ENCODE measurements around the gene ZBTB42. TPM values are rescaled to one million over a fixed set of nuclear protein-coding genes. Genes with fewer than 3 reads are reported as not detected.

ZBTB42 gene
- total and polyA plus RNA-seq, 2 of the 4 experiments (the other 2 are of a cell fraction): 1.3 to 2.3 TPM

GRCh38 chr14:104784218-104784568 is 16.7 kb upstream of the ZBTB42 start:
- Histone ChIP-seq H3K56ac (ENCODE audit: extremely low read depth, insufficient read depth, low read length) (no peak overlapping the region), H3K9me3 (ENCODE audit: control insufficient read depth, insufficient read depth, low read length) (no peaks in the 10 kb centered on the region), H2BK20ac (ENCODE audit: low read depth, low read length) (no peak overlapping the region), H3K4ac (ENCODE audit: low read depth, low read length) (no peak overlapping the region), H2AK9ac (replicated peaks; ENCODE audit: low read depth, low read length, poor library complexity) (peak overlapping the region; percentile 5), H2AK5ac (ENCODE audit: low read depth, low read length) (no peak overlapping the region), H3K4me2 (ENCODE audit: low read depth, low read length) (no peak overlapping the region), H3K4me3 (ENCODE audit: insufficient read depth, low read depth, low read length) (no peak overlapping the region), H4K5ac (ENCODE audit: low read depth, low read length) (no peak overlapping the region), H4K8ac (ENCODE audit: low read depth in 2 of 2, low read length in 2 of 2) (no peak overlapping the region), H3K36me3 (ENCODE audit: control insufficient read depth, insufficient read depth, low read length) (peaks cover 33% of the 10 kb centered on the region), H2BK5ac (ENCODE audit: low read depth, low read length, poor library complexity, severe bottlenecking) (no peak overlapping the region), H2BK120ac (ENCODE audit: low read depth, low read length) (no peak overlapping the region), H3K9me1 (ENCODE audit: insufficient read depth, low read length) (no peaks in the 10 kb centered on the region), H3K18ac (ENCODE audit: low read depth, low read length) (no peak overlapping the region), H3K27me3 (ENCODE audit: control insufficient read depth, insufficient read depth, low read length) (no peaks in the 10 kb centered on the region), H3K4me1 (ENCODE audit: control insufficient read depth, insufficient read depth, low read length) (no peaks in the 10 kb centered on the region), H3K79me1 (ENCODE audit: low read depth in 1 of 2, low read length in 2 of 2) (peaks cover 5 to 37% of the 10 kb centered on the region in 2 experiments; a peak in 3 of 4 replicates), H3K23ac (ENCODE audit: low read depth, low read length) (no peak overlapping the region), H4K91ac (ENCODE audit: insufficient read depth, low read depth, low read length) (no peak overlapping the region), H2BK15ac (ENCODE audit: low read depth, low read length) (no peak overlapping the region), H2AFZ (replicated peaks; ENCODE audit: low read length, poor library complexity) (no peak overlapping the region), H3K14ac (replicated peaks; ENCODE audit: low read depth, low read length) (no peak overlapping the region), H3K27ac (ENCODE audit: insufficient read depth, low read length) (no peak overlapping the region), H4K20me1 (ENCODE audit: insufficient read depth, low read length) (peaks cover 66% of the 10 kb centered on the region), H3K9ac (ENCODE audit: low read depth, low read length) (no peak overlapping the region)
- intact Hi-C loops (cut with micrococcal nuclease) (no loop called here), dilution Hi-C loops (cut with HindIII; ENCODE audit: low sequenced_read_pairs, unreplicated experiment) (no loop called here), in situ Hi-C loops (cut with MboI; ENCODE audit: low sequenced_read_pairs) (no loop called here)
- no TSS peak for BruUV-seq (replicated peaks)
- TF ChIP-seq CEBPB (IDR thresholded peaks at IDR 0.05; ENCODE audit: low read depth, low read length): no peak
- TF ChIP-seq, protein P1, sequence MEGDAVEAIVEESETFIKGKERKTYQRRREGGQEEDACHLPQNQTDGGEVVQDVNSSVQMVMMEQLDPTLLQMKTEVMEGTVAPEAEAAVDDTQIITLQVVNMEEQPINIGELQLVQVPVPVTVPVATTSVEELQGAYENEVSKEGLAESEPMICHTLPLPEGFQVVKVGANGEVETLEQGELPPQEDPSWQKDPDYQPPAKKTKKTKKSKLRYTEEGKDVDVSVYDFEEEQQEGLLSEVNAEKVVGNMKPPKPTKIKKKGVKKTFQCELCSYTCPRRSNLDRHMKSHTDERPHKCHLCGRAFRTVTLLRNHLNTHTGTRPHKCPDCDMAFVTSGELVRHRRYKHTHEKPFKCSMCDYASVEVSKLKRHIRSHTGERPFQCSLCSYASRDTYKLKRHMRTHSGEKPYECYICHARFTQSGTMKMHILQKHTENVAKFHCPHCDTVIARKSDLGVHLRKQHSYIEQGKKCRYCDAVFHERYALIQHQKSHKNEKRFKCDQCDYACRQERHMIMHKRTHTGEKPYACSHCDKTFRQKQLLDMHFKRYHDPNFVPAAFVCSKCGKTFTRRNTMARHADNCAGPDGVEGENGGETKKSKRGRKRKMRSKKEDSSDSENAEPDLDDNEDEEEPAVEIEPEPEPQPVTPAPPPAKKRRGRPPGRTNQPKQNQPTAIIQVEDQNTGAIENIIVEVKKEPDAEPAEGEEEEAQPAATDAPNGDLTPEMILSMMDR (conservative IDR thresholded peaks at IDR 0.05; ENCODE audit: low read depth, low read length): no peak
- TF ChIP-seq RCOR1 (IDR thresholded peaks at IDR 0.05; ENCODE audit: insufficient replicate concordance, low read length): no peak
- TF ChIP-seq NFE2L2 (IDR thresholded peaks at IDR 0.05; ENCODE audit: low read depth, low read length): no peak
- no peak for TF ChIP-seq FOS (IDR thresholded peaks at IDR 0.05; ENCODE audit: low read depth, low read length)
- TF ChIP-seq CHD1 (IDR thresholded peaks at IDR 0.05; ENCODE audit: low read depth, low read length): no peak
- no peak for TF ChIP-seq POLR2A (IDR thresholded peaks at IDR 0.05; ENCODE audit: low read depth, low read length)
- no peak for TF ChIP-seq BHLHE40 (IDR thresholded peaks at IDR 0.05; ENCODE audit: low read depth, low read length)
- no peak for TF ChIP-seq RFX5 (IDR thresholded peaks at IDR 0.05; ENCODE audit: low read depth, low read length)
- TF ChIP-seq RAD21 (IDR thresholded peaks at IDR 0.05; ENCODE audit: low read length): no peak
- TF ChIP-seq MAZ (IDR thresholded peaks at IDR 0.05; ENCODE audit: borderline replicate concordance, low read depth, low read length): no peak
- CTCF ChIA-PET: no interaction called here
- no peak for ATAC-seq (ENCODE audit: low read depth)
- POLR2A ChIA-PET (ENCODE audit: unreplicated experiment): no interaction called here
- no peak for DNase-seq
- WGBS, 2 experiments (ENCODE audit: extremely low coverage in 2 of 2, insufficient read length in 1 of 2): no CpG with 5 or more reads among the region's 9 CpGs
